T-cell (primary cell): ENCODE results near the gene TRMT2B. TPM values are rescaled to one million over a fixed set of nuclear protein-coding genes. Genes with fewer than 3 reads are reported as not detected.
"Not testable (repeated sequence)": the region's sequence is repeated elsewhere in the genome, so short reads cannot be mapped to it uniquely, and the experiment has no call there.

ENCODE experiments used
- ATAC-seq, 4 experiments: fragments of 200-7000 bp in 3 of 4; fragments of 150-1000 bp in 1 of 4; cut with Tn5 transposase; replicated peaks in 1 of 4; 1 replicate in 3 of 4; 2 replicates in 1 of 4; pipeline ENCODE4 v1.10.0; 2021; ENCODE audit warnings: moderate library complexity in 3 of 4, mild to moderate bottlenecking in 2 of 4, moderate number of reproducible peaks in 1 of 4
- CTCF ChIA-PET, 2 donors: fragments of 300-600 bp; sonication (Branson Sonifier 250); formaldehyde crosslinking; loops; one replicate each; lab custom pipeline; 2022; ENCODE audit warnings: antibody characterized with exemption in 2 of 2; lab: Charles Lee
- POLR2A ChIA-PET, 2 donors: fragments of 300-600 bp; sonication (Branson Sonifier 250); formaldehyde crosslinking; loops; one replicate each; lab custom pipeline; 2022; ENCODE audit warnings: antibody characterized with exemption in 2 of 2; lab: Charles Lee
- DNase-seq, 35 experiments: peaks; one replicate each; pipeline versions ENCODE4 v3.0.0 to v3.0.0-alpha.2; 2013 to 2023
- H3K27ac ChIP-seq: one replicate; pipeline ENCODE4 v1.5.1; 2013; ENCODE audit warnings: low read length
- H3K27me3 ChIP-seq, 2 experiments: replicated peaks in 1 of 2; 1 replicate in 1 of 2; 2 replicates in 1 of 2; pipeline versions ENCODE4 v1.6.1 to v1.7.0; 2013; ENCODE audit warnings: low read length in 1 of 2, mixed read lengths in 1 of 2; ENCODE audit not compliant: control insufficient read depth in 2 of 2, insufficient read depth in 2 of 2; ENCODE audit errors: extremely low read depth in 1 of 2
- H3K36me3 ChIP-seq, 2 donors: 1 replicate in 1 of 2; 2 replicates in 1 of 2; pipeline versions ENCODE4 v1.6.1 to v1.7.0; 2013; ENCODE audit warnings: low read length in 1 of 2; ENCODE audit not compliant: control insufficient read depth in 2 of 2, insufficient read depth in 1 of 2; ENCODE audit errors: extremely low read depth in 1 of 2
- H3K4me1 ChIP-seq, 2 experiments: 1 replicate in 1 of 2; 2 replicates in 1 of 2; pipeline versions ENCODE4 v1.6.1 to v1.7.0; 2013; ENCODE audit warnings: low read length in 2 of 2, mixed read lengths in 1 of 2; ENCODE audit not compliant: insufficient read depth in 2 of 2, control insufficient read depth in 1 of 2; ENCODE audit errors: extremely low read depth in 1 of 2
- H3K4me3 ChIP-seq, 2 donors: 1 replicate in 1 of 2; 2 replicates in 1 of 2; pipeline versions ENCODE4 v1.5.1 to v1.7.0; 2013; ENCODE audit warnings: mild to moderate bottlenecking in 2 of 2, low read length in 1 of 2, moderate library complexity in 1 of 2; ENCODE audit not compliant: control insufficient read depth in 1 of 2; ENCODE audit errors: extremely low read depth in 1 of 2
- H3K9me3 ChIP-seq: 2 replicates; pipeline ENCODE4 v1.7.0; 2013
- H3K27ac Mint-ChIP-seq, 2 donors: one replicate each; pipeline ENCODE4 v1.8.0; 2020 to 2021; ENCODE audit warnings: mild to moderate bottlenecking in 2 of 2, mixed read lengths in 2 of 2
- H3K27me3 Mint-ChIP-seq, 2 donors: one replicate each; pipeline ENCODE4 v1.8.0; 2021 to 2022; ENCODE audit warnings: mixed read lengths in 2 of 2
- H3K36me3 Mint-ChIP-seq: one replicate; pipeline ENCODE4 v1.8.0; 2021; ENCODE audit warnings: mixed read lengths
- H3K4me1 Mint-ChIP-seq, 3 donors: one replicate each; pipeline ENCODE4 v1.8.0; 2020 to 2022; ENCODE audit warnings: mixed read lengths in 3 of 3, mild to moderate bottlenecking in 1 of 3
- H3K4me3 Mint-ChIP-seq, 3 donors: one replicate each; pipeline ENCODE4 v1.8.0; 2020 to 2022; ENCODE audit warnings: mild to moderate bottlenecking in 3 of 3, mixed read lengths in 3 of 3, moderate library complexity in 3 of 3
- H3K9me3 Mint-ChIP-seq, 3 donors: one replicate each; pipeline ENCODE4 v1.8.0; 2020 to 2022; ENCODE audit warnings: mixed read lengths in 3 of 3
- WGBS: methylation state at CpG from one replicate; pipeline ENCODE4 v1.1.5; 2013; ENCODE audit warnings: missing lambda C conversion rate; ENCODE audit not compliant: insufficient coverage; 5-methylcytosine and 5-hydroxymethylcytosine counted together
- total RNA-seq, 35 experiments: library from RNA in 6 of 35; stranded (reverse) in 6 of 35; fragments of 120-200 nt in 1 of 35; gene quantifications; one replicate each; pipeline versions ENCODE4 v1.2.1 to v1.2.4 and lab custom pipeline; 2013 to 2026

Gene TRMT2B
- total RNA-seq, 5 donors from 2014 or later (not counting 1 experiment from before 2014, with no cell fraction given), result 34.7 to 45.8 (median 43.6) TPM

DNA sequence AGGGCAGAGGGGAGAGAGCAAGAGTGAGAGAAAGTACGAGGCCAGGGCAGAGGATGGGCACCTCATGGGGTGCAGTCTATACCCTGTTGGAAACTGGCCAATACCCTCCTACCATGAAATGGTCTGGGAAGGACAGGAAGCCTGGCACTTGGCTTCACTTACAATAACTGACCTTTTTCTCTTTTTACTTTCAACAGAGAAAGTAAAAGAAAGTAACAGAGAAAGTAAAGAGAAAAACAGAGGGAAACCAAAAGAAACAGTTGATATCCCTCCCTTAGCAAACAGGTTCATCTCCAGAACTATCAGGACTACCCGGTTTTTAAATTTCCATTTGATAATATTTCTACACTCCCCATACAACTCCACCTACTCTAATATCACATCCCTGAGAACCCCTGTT is 61.8 kb downstream of the TRMT2B start:
- Mint-ChIP-seq H3K27me3 (no peaks in the 10 kb centered on the region), H3K36me3 (peaks cover 19% of the 10 kb centered on the region), H3K27ac (no peak overlapping the region), H3K4me1 (peaks cover 0 to 2% (median 0%) of the 10 kb centered on the region in 3 donors), H3K4me3 (no peak overlapping the region), H3K9me3 (no peaks in the 10 kb centered on the region)
- Histone ChIP-seq H3K27ac (no peak overlapping the region), H3K36me3 (no peaks in the 10 kb centered on the region), H3K9me3 (no peaks in the 10 kb centered on the region), H3K27me3 (no peaks in the 10 kb centered on the region), H3K4me1 (no peaks in the 10 kb centered on the region), H3K4me3 (no peak overlapping the region)
- DNase-seq (no peak), ATAC-seq (no peak)
- CTCF ChIA-PET, result no interaction called here
- 100% methylated on average over 1 of the region's 2 CpGs for WGBS
- POLR2A ChIA-PET, result interaction anchor here in 1 of 2 donors (0.6 kb wide), 1 partner anchor 68 kb away, joined by 4 read pairs; no protein-coding TSS in a partner anchor

DNA sequence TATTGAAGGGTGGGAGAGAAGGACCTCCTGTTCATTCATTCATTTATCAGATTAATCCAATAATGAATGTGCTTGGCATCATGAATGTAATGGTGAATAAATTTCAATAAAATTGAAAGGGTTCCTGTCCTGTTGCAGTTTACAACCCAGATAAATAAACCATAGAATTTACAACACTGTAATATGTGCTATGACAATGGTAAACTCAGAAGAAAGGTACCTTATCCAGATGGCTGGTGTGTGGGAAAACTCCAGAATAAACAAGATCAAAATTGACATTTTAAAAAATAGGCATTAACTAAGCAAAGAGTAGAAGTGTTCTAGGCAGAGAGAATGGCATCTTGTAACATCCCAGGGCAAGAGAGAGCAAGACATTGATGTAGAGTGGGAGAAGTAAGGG is 67.1 kb downstream of the TRMT2B start:
- Histone ChIP-seq H3K27ac (no peak overlapping the region), H3K27me3 (no peaks in the 10 kb centered on the region), H3K9me3 (no peaks in the 10 kb centered on the region), H3K4me1 (no peaks in the 10 kb centered on the region), H3K36me3 (peaks cover 0 to 3% of the 10 kb centered on the region in 2 donors), H3K4me3 (no peak overlapping the region)
- ATAC-seq (no peak), DNase-seq (no peak)
- Mint-ChIP-seq H3K9me3 (no peaks in the 10 kb centered on the region), H3K36me3 (peaks cover 16% of the 10 kb centered on the region), H3K4me1 (no peaks in the 10 kb centered on the region), H3K27me3 (no peaks in the 10 kb centered on the region), H3K4me3 (no peak overlapping the region), H3K27ac (no peak overlapping the region)
- CTCF ChIA-PET, result no interaction called here
- POLR2A ChIA-PET, result no interaction called here

DNA sequence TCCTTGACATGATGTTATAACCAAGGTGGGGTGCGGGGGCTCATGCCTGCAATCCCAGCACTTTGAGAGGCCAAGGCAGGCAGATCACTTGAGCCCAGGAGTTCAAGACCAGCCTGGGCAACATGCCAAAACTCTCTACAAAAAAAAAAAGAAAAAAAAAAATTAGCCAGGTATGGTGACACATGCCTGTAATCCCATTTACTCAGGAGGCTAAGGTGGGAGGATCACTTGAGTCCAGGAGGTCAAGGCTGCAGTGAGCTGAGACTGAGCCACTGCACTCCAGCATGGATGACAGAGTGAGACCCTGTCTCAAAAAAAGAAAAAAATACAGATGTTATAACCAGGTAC is 70.4 kb downstream of the TRMT2B start:
- H3K9me3 Mint-ChIP-seq, H3K27me3 ChIP-seq, H3K27ac ChIP-seq, H3K4me3 ChIP-seq, H3K4me3 Mint-ChIP-seq, H3K36me3 ChIP-seq, DNase-seq, H3K27ac Mint-ChIP-seq, H3K9me3 ChIP-seq, H3K4me1 ChIP-seq, H3K4me1 Mint-ChIP-seq, POLR2A ChIA-PET, H3K27me3 Mint-ChIP-seq, CTCF ChIA-PET, ATAC-seq: not testable (repeated sequence)
- no CpG with 5 or more reads among the region's 1 CpG for WGBS
- H3K36me3 Mint-ChIP-seq, result peaks cover 17% of the 10 kb centered on the region

DNA sequence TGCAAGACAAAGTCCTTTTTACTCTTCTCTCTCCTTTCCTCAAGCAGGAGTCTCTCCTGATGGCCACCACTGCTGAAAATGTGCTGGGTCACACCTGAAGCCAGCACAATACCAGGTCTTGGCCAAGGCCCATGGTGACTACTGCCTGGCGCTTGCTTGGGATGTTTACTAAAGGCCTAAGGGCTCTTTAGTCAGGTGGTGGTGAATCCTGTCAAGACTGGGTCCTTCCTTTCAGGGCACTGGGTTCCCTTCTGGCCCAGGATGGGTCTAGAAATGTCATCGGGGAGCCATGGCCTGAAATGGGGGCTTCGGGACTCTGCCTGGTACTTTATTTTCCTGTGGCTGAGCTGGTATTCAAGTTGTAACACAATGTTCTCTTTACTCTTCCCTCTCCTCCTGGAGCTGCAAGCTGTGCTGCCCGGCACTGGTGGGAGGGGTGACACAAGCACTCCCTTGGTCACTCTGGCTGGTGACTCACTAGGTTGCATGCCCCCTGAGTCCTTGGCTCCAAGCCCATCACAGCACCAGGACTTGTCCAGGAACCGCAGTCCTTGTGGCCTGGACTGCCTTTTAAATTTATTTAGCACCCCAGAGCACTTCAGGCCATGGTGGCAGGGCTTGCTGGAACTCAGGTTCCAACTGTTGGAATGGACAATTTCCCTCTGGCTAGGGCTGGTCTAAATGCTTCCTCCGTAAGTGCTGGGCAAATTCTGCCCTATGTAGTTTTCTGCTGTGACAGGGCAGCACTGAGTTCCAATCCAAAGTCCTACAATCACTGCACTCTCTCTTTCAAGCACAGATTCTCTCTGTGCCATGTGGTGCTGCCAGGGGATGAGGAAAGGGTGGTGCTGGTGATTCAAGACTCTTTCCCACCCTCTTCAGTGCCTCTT is 71.1 kb downstream of the TRMT2B start:
- WGBS, result no CpG with 5 or more reads among the region's 6 CpGs
- peaks cover 0 to 3% of the 10 kb centered on the region in 2 donors for H3K36me3 ChIP-seq
- Mint-ChIP-seq H3K4me1 (no peaks in the 10 kb centered on the region), H3K9me3 (no peaks in the 10 kb centered on the region), H3K4me3 (no peak overlapping the region), H3K36me3 (peaks cover 17% of the 10 kb centered on the region), H3K27ac (no peak overlapping the region), H3K27me3 (peaks cover 0 to 4% of the 10 kb centered on the region in 2 donors)
- H3K27ac ChIP-seq, result no peak overlapping the region
- ChIA-PET POLR2A (interaction anchor here in 1 of 2 donors (0.6 kb wide), 1 partner anchor 56 kb away, joined by 4 read pairs; no protein-coding TSS in a partner anchor), CTCF (no interaction called here)
- H3K9me3 ChIP-seq, result no peaks in the 10 kb centered on the region
- no peak overlapping the region for H3K4me3 ChIP-seq
- DNase-seq (no peak), ATAC-seq (no peak)
- H3K27me3 ChIP-seq, result no peaks in the 10 kb centered on the region
- H3K4me1 ChIP-seq, result no peaks in the 10 kb centered on the region

DNA sequence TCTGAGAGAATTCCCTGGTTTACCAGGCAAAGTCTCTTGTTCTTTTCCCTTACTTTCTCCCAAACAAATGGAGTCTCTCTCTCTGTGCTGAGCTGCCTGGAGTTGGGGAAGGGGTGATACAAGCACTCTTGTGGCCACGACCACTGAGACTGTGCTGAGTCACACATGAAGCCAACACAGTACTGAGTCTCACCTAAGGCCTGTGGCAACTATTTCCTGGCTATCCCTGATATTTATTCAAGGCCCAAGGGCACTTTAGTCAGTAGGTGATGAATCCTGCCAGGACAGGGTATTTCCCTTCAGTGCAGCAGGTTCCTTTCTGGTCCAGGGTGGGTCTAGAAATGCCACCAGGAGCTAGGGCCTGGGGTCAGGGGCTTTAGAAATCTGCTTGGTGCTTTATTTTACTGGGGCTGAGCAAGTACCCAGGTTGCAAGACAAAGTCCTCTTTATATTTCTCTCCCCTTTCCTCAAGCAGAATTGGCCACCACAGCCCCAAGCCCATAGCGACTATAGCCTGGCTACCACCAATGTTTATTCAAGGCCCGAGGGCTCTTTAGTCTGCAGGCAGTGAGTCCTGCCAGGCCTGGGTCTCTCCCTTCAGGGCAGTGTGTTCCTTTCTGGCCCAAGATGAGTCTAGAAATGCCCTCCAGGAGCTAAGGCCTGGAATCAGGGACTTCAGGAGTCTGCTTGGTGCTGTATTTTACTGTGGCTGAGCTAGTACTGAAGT is 71.9 kb downstream of the TRMT2B start:
- no peaks in the 10 kb centered on the region for H3K9me3 Mint-ChIP-seq
- Histone ChIP-seq H3K4me3 (no peak overlapping the region), H3K36me3 (peaks cover 0 to 3% of the 10 kb centered on the region in 2 donors), H3K9me3 (no peaks in the 10 kb centered on the region), H3K27ac (no peak overlapping the region), H3K27me3 (no peaks in the 10 kb centered on the region), H3K4me1 (no peaks in the 10 kb centered on the region)
- ATAC-seq (no peak), DNase-seq (no peak)
- peaks cover 0 to 4% of the 10 kb centered on the region in 2 donors for H3K27me3 Mint-ChIP-seq
- no peaks in the 10 kb centered on the region for H3K4me1 Mint-ChIP-seq
- H3K27ac Mint-ChIP-seq, result no peak overlapping the region
- H3K4me3 Mint-ChIP-seq, result no peak overlapping the region
- H3K36me3 Mint-ChIP-seq, result peaks cover 11% of the 10 kb centered on the region
- WGBS, result 100% methylated on average over 1 of the region's 3 CpGs
- ChIA-PET CTCF (no interaction called here), POLR2A (interaction anchor here in 1 of 2 donors (0.6 kb wide), 1 partner anchor 55 kb away, joined by 4 read pairs; no protein-coding TSS in a partner anchor)

DNA sequence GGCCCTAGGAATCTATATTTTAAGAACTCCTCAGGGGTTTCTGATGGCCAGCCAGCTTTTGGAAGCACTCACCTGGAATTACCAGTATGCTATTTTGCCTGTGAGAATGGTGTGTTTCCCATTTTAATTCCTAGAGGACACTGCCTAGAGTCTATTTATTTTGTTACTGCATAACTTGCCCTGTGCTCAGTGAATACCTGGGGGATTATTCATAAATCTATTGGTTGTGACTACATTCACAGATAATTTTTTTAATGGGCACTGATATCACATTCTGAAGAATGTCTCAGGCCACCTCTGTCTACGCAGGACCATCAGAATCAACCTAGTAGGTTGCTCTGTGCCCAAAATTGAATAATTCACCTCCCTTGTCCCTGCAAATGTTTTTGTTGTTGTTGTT is 75.7 kb downstream of the TRMT2B start:
- H3K4me3 Mint-ChIP-seq, result no peak overlapping the region
- H3K36me3 ChIP-seq, result peaks cover 0 to 3% of the 10 kb centered on the region in 2 donors
- H3K27me3 ChIP-seq, result no peaks in the 10 kb centered on the region
- H3K9me3 ChIP-seq, result no peaks in the 10 kb centered on the region
- ChIA-PET POLR2A (no interaction called here), CTCF (interaction anchor here in 1 of 2 donors (0.7 kb wide), 1 partner anchor 13 kb away, joined by 4 read pairs; no protein-coding TSS in a partner anchor)
- peaks cover 8% of the 10 kb centered on the region for H3K36me3 Mint-ChIP-seq
- ATAC-seq (no peak), DNase-seq (no peak)
- H3K4me1 Mint-ChIP-seq, result no peaks in the 10 kb centered on the region
- no peak overlapping the region for H3K27ac ChIP-seq
- H3K4me1 ChIP-seq, result no peaks in the 10 kb centered on the region
- no CpG with 5 or more reads among the region's 1 CpG for WGBS
- no peak overlapping the region for H3K4me3 ChIP-seq
- H3K27ac Mint-ChIP-seq, result no peak overlapping the region
- H3K9me3 Mint-ChIP-seq, result peaks cover 0 to 4% (median 0%) of the 10 kb centered on the region in 3 donors
- H3K27me3 Mint-ChIP-seq, result peaks cover 0 to 4% of the 10 kb centered on the region in 2 donors
